Measurements from ENCODE around the gene CD99.

DNA sequence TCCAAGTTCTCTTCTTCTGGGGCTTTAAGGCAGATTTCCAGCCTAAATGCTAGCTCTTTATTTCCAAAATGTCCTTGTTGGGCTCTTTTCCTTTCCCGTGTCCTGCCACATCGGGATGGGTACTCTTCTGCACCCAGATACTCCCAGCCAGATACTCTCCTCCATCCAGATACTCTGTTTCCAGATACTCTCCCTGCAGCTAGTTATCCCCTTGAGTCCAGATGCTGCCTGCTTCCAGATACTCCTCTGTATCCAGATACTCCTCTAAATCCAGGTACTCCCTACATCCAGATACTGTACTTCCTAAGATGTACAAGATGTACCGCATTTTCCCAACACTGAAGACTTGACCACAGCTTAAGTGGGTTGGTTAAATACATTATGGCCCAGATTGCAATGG is 50.3 kb downstream of the CD99 start:
- TF ChIP-seq, protein P1, sequence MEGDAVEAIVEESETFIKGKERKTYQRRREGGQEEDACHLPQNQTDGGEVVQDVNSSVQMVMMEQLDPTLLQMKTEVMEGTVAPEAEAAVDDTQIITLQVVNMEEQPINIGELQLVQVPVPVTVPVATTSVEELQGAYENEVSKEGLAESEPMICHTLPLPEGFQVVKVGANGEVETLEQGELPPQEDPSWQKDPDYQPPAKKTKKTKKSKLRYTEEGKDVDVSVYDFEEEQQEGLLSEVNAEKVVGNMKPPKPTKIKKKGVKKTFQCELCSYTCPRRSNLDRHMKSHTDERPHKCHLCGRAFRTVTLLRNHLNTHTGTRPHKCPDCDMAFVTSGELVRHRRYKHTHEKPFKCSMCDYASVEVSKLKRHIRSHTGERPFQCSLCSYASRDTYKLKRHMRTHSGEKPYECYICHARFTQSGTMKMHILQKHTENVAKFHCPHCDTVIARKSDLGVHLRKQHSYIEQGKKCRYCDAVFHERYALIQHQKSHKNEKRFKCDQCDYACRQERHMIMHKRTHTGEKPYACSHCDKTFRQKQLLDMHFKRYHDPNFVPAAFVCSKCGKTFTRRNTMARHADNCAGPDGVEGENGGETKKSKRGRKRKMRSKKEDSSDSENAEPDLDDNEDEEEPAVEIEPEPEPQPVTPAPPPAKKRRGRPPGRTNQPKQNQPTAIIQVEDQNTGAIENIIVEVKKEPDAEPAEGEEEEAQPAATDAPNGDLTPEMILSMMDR (IDR thresholded peaks at IDR 0.05; ENCODE audit: low read length), result no peak
- TF ChIP-seq EZH2 (optimal IDR thresholded peaks at IDR 0.05; ENCODE audit: low read depth, low read length), result no peak

Measured in MM.1S (cell line).